ENCODE data around the gene BAG3. TPM values are rescaled to one million over a fixed set of nuclear protein-coding genes. Genes with fewer than 3 reads are reported as not detected.
"Not testable (repeated sequence)": the region's sequence is repeated elsewhere in the genome, so short reads cannot be mapped to it uniquely, and the experiment has no call there.

Gene BAG3
- total and polyA plus RNA-seq, 9 of the 15 experiments (the other 6 are each of a cell fraction or from before 2014, with no cell fraction given) = 2.6 to 27.4 (median 7.2) TPM

- H3K27ac ChIP-seq (ENCODE audit: extremely low read depth, low read depth, low read length) = no peak overlapping the region
- intact Hi-C loops (cut with micrococcal nuclease) = no loop called here
- no TSS peak for BruUV-seq (replicated peaks)
- H3K4me3 ChIP-seq = no peak overlapping the region
- no peaks in the 10 kb centered on the region for H3K79me2 ChIP-seq (ENCODE audit: control insufficient read depth, insufficient read depth, low read length)
- H3K36me3 ChIP-seq (ENCODE audit: control insufficient read depth, insufficient read depth, low read length) = no peaks in the 10 kb centered on the region
- FAIRE-seq (no peak), DNase-seq (ENCODE audit: extremely low read depth in 1 of 4, low spot score in 3 of 4) (no peak), ATAC-seq (no peak)
- H4K20me1 ChIP-seq (replicated peaks; ENCODE audit: control insufficient read depth, insufficient read depth, low read length) = no peaks in the 10 kb centered on the region
- H3K9ac ChIP-seq (ENCODE audit: insufficient read depth in 1 of 2, low read depth in 2 of 2, low read length in 2 of 2) = no peak overlapping the region
- ChIA-PET CTCF (ENCODE audit: low intra/inter-chr PET ratio) (no interaction called here), POLR2A (no interaction called here)
- 20% methylated on average over 3 of the region's 7 CpGs for WGBS (ENCODE audit: insufficient coverage, low coverage, missing lambda C conversion rate)
- no peaks in the 10 kb centered on the region; a peak in 1 of 5 replicates for H3K4me1 ChIP-seq (replicated peaks in 1 of 2; ENCODE audit: control insufficient read depth in 2 of 2, insufficient read depth in 2 of 2, low read length in 2 of 2)
- TF ChIP-seq PBX2 (CRISPR knock-in tag; IDR thresholded peaks at IDR 0.05; ENCODE audit: low read depth) (no peak), PBX2 (tag; conservative IDR thresholded peaks at IDR 0.05; ENCODE audit: low read depth) (0 out of 2 replicates have a peak, but pooled peaks have one; percentile 15), CBFA2T2 (conservative IDR thresholded peaks at IDR 0.05) (peak; percentile 14; the same call in 1 of the 2 replicates), TCF7L2 (IDR thresholded peaks at IDR 0.05; ENCODE audit: low read depth, low read length) (no peak), CBFA2T3 (IDR thresholded peaks at IDR 0.05) (peak; percentile 36; the same call in 1 of the 2 replicates)
- H3K9me1 ChIP-seq (ENCODE audit: control insufficient read depth, insufficient read depth, low read length) = no peaks in the 10 kb centered on the region
- H3K9me3 ChIP-seq (replicated peaks; ENCODE audit: control insufficient read depth, insufficient read depth, low read depth, low read length) = no peaks in the 10 kb centered on the region; the same call in 1 of the 2 replicates
- in situ Hi-C loops (cut with MboI) = no loop called here
- H3K27me3 ChIP-seq (ENCODE audit: control insufficient read depth in 2 of 2, insufficient read depth in 2 of 2, low read length in 2 of 2) = no peaks in the 10 kb centered on the region
- H2AFZ ChIP-seq (ENCODE audit: low read depth, low read length) = no peak overlapping the region
- no peak overlapping the region for H3K4me2 ChIP-seq (ENCODE audit: insufficient read depth, low read length)
Measured at GRCh38 chr10:119706521-119707278, 55.5 kb downstream of the BAG3 start.

GRCh38 chr10:119707331-119707730 is 56.2 kb downstream of the BAG3 start:
- H3K9me3 ChIP-seq (replicated peaks; ENCODE audit: control insufficient read depth, insufficient read depth, low read depth, low read length); ATAC-seq; H3K27me3 ChIP-seq (ENCODE audit: control insufficient read depth in 2 of 2, insufficient read depth in 2 of 2, low read length in 2 of 2); H3K9me1 ChIP-seq (ENCODE audit: control insufficient read depth, insufficient read depth, low read length); DNase-seq (ENCODE audit: extremely low read depth in 1 of 4, low spot score in 3 of 4); in situ Hi-C loops (cut with MboI); H4K20me1 ChIP-seq (replicated peaks; ENCODE audit: control insufficient read depth, insufficient read depth, low read length); H3K4me2 ChIP-seq (ENCODE audit: insufficient read depth, low read length); H2AFZ ChIP-seq (ENCODE audit: low read depth, low read length); H3K9ac ChIP-seq (ENCODE audit: insufficient read depth in 1 of 2, low read depth in 2 of 2, low read length in 2 of 2); H3K79me2 ChIP-seq (ENCODE audit: control insufficient read depth, insufficient read depth, low read length); CTCF ChIA-PET (ENCODE audit: low intra/inter-chr PET ratio); FAIRE-seq; H3K36me3 ChIP-seq (ENCODE audit: control insufficient read depth, insufficient read depth, low read length); intact Hi-C loops (cut with micrococcal nuclease); H3K27ac ChIP-seq (ENCODE audit: extremely low read depth, low read depth, low read length); H3K4me1 ChIP-seq (replicated peaks in 1 of 2; ENCODE audit: control insufficient read depth in 2 of 2, insufficient read depth in 2 of 2, low read length in 2 of 2); POLR2A ChIA-PET; H3K4me3 ChIP-seq; BruUV-seq (replicated peaks): not testable (repeated sequence)
- 14% methylated on average over 5 of the region's 5 CpGs for WGBS (ENCODE audit: insufficient coverage, low coverage, missing lambda C conversion rate)
